Measurements from ENCODE around the gene MRPL19.
"Not testable (repeated sequence)": the region's sequence is repeated elsewhere in the genome, so short reads cannot be mapped to it uniquely, and the experiment has no call there.

MRPL19 gene

DNA sequence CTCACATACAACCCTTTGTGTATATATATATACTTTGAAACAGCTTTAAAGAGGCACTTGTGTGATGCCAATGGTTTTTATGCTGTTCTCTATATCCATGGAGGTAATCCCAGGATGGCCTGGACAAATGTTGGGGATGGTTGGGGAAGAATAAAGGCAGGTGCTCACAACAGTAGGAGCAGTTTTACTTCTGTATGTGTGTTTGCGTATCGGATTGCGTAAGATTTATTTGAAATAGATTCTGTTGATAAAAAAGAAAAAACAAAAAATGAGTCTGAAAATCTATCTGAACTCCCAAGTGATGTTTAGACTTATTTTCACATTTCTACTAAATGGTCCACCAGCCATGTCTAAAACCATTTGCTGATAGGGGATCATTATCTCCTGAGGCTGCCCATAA is 29.3 kb downstream of the MRPL19 start:
- DNase-seq = no peak

DNA sequence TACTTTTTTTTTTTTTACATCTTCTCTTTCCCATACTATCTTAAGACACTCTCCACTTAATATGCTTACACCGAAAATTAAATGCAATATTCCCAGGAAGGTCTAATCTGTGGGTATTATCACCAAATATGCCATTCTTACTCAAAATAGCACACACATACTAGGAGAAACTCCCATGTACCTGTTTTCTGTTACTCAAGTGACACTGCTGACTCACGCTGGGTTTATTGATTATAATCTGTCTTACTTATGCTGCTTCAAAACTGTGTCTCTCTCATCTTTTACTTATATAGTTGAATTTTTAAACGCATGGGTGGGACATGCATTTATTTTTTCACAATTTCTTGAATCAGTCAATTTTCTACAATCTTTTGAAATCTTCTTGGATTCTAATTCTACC is 29.9 kb downstream of the MRPL19 start:
- DNase-seq = no peak

GRCh38 chr2:75679556-75679955 is 33.0 kb downstream of the MRPL19 start:
- no peak for DNase-seq

DNA sequence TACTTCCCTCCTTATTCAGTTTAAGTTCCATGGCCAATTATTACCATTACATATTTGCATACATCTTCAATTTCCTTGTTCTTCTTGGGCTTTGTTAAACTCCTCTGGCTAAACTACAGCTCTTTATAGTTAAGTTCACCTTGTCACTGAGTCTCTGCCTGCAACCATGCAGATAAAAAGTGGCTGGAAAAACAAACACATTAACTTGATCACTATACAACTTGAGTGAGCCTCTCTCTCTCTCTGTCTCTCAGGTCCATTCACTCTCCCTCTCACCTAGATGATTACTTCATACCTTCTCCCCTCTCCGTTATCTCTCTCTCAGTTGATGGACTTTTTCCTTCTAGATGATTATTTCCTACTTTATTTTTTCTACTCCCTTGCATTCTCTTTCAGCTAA is 33.8 kb downstream of the MRPL19 start:
- DNase-seq = no peak

GRCh38 chr2:75683430-75683829 is 36.8 kb downstream of the MRPL19 start:
- DNase-seq = not testable (repeated sequence)

DNA sequence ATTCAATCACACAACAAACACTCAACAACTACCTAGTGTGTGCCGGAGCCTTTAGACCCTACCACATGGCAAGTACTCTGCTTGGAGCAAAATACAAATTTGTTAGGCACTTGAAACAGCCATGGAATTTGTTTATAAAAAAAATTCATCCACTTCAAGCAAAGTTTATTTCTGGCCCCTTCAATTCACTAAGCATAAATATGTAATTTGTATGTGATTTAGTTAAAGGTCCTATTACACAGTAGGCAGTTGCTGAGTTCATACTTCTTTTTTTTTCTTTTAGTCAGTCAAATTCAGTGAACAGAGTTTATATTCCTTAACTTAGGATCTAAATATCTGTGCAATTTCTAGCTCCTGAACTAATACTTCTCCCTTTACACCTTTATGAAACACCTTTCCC is 41.6 kb downstream of the MRPL19 start:
- no peak for DNase-seq

GRCh38 chr2:75698918-75699317 is 52.3 kb downstream of the MRPL19 start:
- DNase-seq = no peak

GRCh38 chr2:75702593-75702992 is 56.0 kb downstream of the MRPL19 start:
- DNase-seq = no peak

- no peak for DNase-seq
Measured at GRCh38 chr2:75703589-75704287, 57.2 kb downstream of the MRPL19 start.

DNA sequence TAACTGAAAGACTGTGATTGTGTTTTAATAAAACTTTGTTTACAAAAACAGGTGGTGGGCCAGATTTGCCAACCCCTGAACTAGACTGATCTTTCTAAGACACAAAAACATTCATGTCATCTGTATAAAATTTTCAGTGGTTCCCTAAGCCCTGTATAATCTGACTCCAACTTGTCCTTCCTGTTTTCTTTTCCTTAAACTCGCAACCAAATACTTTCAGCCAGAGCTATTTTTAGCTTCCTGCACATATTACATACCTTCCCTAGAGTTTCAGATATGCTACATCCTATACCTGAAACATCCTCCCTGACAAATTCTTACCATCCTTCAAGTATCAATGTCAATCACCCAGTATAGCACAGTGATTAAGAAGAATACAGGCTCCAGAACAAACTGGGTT is 59.3 kb downstream of the MRPL19 start:
- DNase-seq = no peak

DNA sequence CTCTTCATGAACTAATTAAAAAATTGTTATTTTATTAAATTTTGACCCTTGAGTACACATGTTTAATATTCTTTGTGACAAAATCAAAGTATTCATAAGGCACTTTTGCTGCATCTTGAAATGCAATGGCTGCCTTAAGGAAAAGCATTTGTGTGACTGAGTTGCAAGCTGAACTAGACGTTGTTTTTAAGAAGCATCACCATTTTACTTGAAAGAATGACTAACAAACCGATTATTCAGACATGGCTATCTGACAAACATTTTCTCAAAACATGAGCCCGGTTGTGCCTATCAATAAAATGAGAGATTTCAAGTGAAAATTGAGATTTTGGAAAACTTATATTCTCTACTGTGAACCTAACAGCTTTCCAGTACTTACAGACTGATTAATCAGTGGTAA is 61.3 kb downstream of the MRPL19 start:
- no peak for DNase-seq

DNA sequence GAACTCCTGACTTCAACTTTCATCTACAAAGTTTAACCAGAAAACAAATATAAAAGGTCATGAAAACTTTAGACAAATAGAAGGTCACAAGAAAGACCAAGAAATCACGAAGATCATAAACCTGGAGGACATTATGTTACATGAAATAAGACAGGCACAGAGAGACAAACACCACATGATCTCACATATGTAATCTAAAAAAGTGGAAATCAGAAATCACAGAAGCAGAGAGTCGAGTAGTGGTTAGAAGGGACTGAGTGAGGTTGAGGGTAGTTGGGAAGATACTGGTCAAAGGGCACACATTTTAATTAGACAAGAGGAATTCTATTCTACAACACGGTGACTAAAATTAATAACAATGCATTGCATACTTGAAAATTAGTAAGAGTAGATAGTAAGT is 62.7 kb downstream of the MRPL19 start:
- DNase-seq = no peak

DNA sequence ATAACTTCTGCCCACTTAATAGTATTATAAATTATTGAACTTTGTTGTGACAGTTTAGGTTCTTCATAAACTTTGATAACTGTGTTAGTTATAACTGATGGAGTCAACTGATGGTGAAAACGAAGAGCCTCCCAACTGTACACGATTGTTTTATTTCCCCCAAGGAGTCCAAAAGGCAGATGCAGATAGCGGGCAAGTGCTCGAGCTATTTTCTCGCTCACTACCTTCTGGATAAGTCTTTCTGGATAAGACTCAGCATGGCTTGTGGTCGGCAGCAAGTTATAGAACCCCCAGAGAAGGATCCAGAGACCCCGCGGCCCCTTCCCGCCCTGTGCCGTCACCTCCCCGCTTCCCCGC is 63.6 kb downstream of the MRPL19 start:
- DNase-seq = no peak

DNA sequence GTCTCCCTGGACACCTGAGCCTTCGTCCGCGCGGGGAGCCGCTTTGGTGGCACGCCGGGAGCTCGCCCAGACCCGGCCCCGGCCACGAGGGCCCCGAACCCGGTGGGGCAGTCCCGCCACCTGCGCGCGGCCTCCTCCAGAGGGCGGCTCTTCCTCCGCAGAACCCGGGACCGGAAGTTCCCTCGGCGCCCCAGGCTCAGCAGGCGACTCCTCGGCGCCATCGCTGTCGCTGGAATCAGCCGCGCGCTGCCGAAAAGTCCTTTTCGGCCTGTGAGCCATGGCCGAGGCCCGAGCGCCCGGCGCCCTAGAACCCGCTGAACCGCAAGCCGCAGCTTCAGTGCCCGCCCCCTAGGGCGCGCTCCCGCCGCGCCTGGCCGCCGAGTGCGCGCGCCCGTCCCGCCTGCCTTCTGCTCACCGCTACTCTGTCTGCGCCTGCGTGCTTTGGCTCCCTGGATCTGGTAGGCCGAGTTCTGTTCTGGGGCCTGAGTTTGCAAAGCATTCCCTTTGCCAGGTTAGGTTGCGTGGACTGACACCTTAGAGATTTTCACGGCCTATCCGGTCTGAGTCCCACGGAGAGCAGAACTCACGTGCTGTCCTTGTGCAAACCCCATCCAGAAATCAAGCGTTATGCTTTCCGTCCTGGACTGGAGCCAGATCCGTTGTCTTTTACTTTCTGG is 64.1 kb downstream of the MRPL19 start, which contains the start of gene GCFC2:
GCFC2 (minus strand) TSS at position 339 of the 677 bp plus-strand sequence; CDS start at position 279, 60 bp downstream.
- DNase-seq = peak; percentile 81

DNA sequence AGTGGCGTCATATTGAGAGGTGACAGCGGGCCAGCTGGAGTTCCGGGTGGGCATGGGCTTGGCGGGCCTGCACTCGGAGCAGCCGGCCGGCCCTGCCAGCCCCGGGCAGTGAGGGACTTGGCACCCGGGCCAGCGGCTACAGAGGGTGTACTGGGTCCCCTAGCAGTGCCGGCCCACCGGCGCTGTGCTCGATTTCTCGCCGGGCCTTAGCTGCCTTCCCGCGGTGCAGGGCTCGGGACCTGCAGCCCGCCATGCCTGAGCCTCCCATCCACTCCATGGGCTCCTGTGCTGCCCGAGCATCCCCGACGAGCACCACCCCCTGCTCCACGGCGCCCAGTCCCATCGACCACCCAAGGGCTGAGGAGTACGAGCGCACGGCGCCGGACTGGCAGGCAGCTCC is 65.0 kb downstream of the MRPL19 start:
- not testable (repeated sequence) for DNase-seq

DNA sequence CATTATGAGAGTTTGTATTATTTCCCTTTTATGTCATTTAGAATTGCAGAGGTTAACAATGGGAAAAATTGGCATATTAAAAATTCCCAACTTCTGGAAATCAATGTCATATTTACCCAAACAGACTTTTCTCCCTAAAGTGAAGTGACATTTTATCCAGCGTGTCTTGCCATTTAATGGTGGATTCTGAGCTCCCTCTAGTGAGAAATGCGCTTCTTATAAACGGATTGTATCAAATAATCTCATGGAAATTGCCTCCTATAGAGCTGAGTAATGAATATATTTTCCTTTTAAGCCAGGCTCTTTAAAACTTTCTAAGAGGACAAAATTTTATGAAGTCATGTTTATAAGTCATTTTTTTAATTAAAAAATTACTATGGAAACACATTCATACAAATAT is 69.8 kb downstream of the MRPL19 start:
- no peak for DNase-seq

DNA sequence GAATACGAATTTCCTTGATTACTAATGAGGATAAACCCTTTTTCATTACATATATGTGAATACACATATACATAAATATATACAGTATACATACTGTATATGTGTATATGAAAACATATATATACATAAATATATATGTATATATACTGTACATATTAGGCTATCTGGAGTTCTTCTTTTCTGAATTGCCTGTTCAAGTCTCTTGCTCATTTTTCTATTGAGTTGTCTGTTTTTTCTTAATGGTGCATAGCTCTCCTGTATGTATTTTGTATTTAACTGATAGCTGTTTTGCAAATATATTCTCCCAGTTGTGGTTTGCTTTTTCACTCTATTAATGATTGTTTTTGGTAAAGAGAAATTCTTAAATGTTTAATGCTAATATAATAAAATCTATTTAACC is 73.0 kb downstream of the MRPL19 start:
- DNase-seq = no peak

GRCh38 chr2:75720525-75720924 is 73.9 kb downstream of the MRPL19 start:
- DNase-seq = no peak

GRCh38 chr2:75722687-75723086 is 76.1 kb downstream of the MRPL19 start:
- DNase-seq = no peak

GRCh38 chr2:75728614-75729419 is 82.2 kb downstream of the MRPL19 start:
- no peak for DNase-seq

DNA sequence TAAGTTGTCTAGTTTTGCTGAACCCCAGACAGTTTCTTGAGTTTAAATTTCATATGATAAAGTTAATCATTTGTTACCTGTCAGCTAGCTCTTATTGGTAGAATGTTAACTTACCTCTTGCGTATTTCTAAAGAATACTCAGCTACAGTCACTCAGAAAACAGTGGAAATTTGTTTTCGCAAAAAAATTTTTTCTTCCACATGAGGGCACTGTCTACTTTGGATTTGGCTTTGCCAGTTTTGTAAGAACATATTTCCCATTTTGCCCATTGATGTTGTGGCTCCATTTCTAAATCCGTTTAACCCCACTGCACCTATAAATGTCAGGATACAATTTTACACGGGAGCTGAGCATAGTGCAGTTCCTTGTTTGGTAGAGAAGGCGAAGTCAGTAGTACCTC is 83.3 kb downstream of the MRPL19 start:
- DNase-seq = no peak

- no peak for DNase-seq
Measured at GRCh38 chr2:75736276-75736675, 89.7 kb downstream of the MRPL19 start.

DNA sequence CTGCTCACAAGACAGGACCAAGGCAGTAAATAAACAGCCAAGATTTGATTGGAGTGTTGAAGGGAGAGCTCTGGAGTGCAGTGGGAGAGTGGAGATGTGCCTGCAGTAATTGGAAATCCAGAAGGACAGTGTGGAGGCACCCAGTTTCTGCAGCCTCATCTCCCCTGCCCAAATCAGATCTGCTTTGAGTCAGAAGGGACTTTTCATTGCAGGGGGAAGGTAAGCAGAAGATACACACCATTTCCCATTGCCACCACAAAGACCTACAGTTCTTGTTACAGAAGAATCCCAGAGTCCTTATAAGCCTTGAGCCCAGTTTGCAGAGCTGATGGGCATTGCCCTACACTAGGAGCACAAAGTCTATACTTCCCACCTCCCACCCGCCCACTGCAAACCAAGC is 91.4 kb downstream of the MRPL19 start:
- DNase-seq = no peak
